ENCODE measurements around the gene ACOT8. TPM values are rescaled to one million over a fixed set of nuclear protein-coding genes. Genes with fewer than 3 reads are reported as not detected.

ACOT8 gene
- total and polyA plus RNA-seq, 9 of the 15 experiments (the other 6 are each of a cell fraction or from before 2014, with no cell fraction given), result 8.2 to 46.7 (median 20.7) TPM

DNA sequence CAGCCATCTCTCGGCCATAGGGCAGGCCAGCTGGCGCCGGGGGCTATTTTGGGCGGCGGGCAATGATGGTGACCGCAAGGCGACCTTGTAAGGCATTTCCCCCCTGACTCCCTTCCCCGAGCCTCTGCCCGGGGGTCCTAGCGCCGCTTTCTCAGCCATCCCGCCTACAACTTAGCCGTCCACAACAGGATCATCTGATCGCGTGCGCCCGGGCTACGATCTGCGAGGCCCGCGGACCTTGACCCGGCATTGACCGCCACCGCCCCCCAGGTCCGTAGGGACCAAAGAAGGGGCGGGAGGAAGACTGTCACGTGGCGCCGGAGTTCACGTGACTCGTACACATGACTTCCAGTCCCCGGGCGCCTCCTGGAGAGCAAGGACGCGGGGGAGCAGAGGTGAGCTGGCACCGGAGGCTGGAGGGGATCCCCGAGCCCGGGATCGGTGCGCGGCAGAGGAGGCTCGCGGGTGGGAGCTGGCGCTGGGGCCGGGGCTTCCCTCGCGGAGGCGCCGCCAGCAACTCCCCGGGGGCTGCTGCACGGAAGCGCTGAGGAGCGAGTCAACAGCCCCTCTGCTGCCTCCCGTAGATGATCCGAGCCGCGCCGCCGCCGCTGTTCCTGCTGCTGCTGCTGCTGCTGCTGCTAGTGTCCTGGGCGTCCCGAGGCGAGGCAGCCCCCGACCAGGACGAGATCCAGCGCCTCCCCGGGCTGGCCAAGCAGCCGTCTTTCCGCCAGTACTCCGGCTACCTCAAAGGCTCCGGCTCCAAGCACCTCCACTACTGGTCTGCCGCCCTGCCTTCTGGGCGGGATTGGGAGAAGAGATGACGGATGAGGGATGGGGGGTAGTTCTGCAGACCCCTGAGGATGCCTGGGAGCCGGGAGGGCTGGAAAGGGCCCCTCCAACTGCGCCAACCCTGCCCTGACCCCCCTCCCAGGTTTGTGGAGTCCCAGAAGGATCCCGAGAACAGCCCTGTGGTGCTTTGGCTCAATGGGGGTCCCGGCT is 34.1 kb upstream of the ACOT8 start, which contains the start of the genes CTSA and NEURL2 (continued):
- TF ChIP-seq SREBF1 (IDR thresholded peaks at IDR 0.05; ENCODE audit: borderline replicate concordance, low read depth, low read length), result no peak
- TF ChIP-seq, protein P1, sequence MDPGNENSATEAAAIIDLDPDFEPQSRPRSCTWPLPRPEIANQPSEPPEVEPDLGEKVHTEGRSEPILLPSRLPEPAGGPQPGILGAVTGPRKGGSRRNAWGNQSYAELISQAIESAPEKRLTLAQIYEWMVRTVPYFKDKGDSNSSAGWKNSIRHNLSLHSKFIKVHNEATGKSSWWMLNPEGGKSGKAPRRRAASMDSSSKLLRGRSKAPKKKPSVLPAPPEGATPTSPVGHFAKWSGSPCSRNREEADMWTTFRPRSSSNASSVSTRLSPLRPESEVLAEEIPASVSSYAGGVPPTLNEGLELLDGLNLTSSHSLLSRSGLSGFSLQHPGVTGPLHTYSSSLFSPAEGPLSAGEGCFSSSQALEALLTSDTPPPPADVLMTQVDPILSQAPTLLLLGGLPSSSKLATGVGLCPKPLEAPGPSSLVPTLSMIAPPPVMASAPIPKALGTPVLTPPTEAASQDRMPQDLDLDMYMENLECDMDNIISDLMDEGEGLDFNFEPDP (CRISPR knock-in tag; IDR thresholded peaks at IDR 0.05), result no peak
- 0 out of 2 replicates have a peak, but pooled peaks have one; percentile 7 for TF ChIP-seq TEAD4 (IDR thresholded peaks at IDR 0.05; ENCODE audit: low read length)
- no peak for TF ChIP-seq TEAD4 (CRISPR knock-in tag; IDR thresholded peaks at IDR 0.05; ENCODE audit: borderline replicate concordance)
- TF ChIP-seq SP1 (CRISPR knock-in tag; IDR thresholded peaks at IDR 0.05), result peak; percentile 91
- TF ChIP-seq CCAR2 (IDR thresholded peaks at IDR 0.05; ENCODE audit: low read depth, low read length), result no peak
- no peak for TF ChIP-seq CSDE1 (IDR thresholded peaks at IDR 0.05)
- peak; percentile 67 for TF ChIP-seq EGR1 (conservative IDR thresholded peaks at IDR 0.05)
- TF ChIP-seq ZNF449 (CRISPR knock-in tag; IDR thresholded peaks at IDR 0.05), result no peak
- TF ChIP-seq ZKSCAN8 (CRISPR knock-in tag; IDR thresholded peaks at IDR 0.05), result no peak
- TF ChIP-seq ATF4 (CRISPR knock-in tag; IDR thresholded peaks at IDR 0.05), result no peak
- TF ChIP-seq ILF3 (IDR thresholded peaks at IDR 0.05; ENCODE audit: borderline replicate concordance), result no peak
- TF ChIP-seq MTA3 (IDR thresholded peaks at IDR 0.05; ENCODE audit: borderline replicate concordance), result peak; percentile 79
- TF ChIP-seq, protein P2, sequence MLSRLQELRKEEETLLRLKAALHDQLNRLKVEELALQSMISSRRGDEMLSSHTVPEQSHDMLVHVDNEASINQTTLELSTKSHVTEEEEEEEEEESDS (CRISPR knock-in tag; IDR thresholded peaks at IDR 0.05), result no peak
- peak; percentile 78 for TF ChIP-seq DIDO1 (tag; IDR thresholded peaks at IDR 0.05; ENCODE audit: low read depth)
- no peak for TF ChIP-seq ZNF75A (CRISPR knock-in tag; IDR thresholded peaks at IDR 0.05)

Measured in K562 (cell line).